ENCODE results near the gene PFKL.
A peak's percentile ranks its signal among the peaks of the same experiment; 100 is the strongest.

Gene PFKL

GRCh38 chr21:44295163-44295573, 4.7 kb upstream of the PFKL start:
- DNase-seq, result peak; percentile 69 to 88

- no peak for DNase-seq
Observed at GRCh38 chr21:44295646-44296045, 4.2 kb upstream of the PFKL start.

- no peak for DNase-seq
Observed at GRCh38 chr21:44296103-44296519, 3.7 kb upstream of the PFKL start.

- no peak for DNase-seq
Observed at GRCh38 chr21:44296916-44297315, 2.9 kb upstream of the PFKL start.

- DNase-seq, result peak; percentile 58 to 87
Observed at GRCh38 chr21:44297525-44298290, 2.1 kb upstream of the PFKL start.

GRCh38 chr21:44298301-44298700, 1.6 kb upstream of the PFKL start:
- peak in 1 of 2 experiments; percentile 25 for DNase-seq

GRCh38 chr21:44299085-44299457, 782 bp upstream of the PFKL start:
- no peak for DNase-seq

GRCh38 chr21:44300262-44300959, 558 bp downstream of the PFKL start:
- DNase-seq, result peak in 1 of 2 experiments; percentile 48

GRCh38 chr21:44301141-44301540, 1.3 kb downstream of the PFKL start:
- DNase-seq, result no peak

- peak in 1 of 2 experiments; percentile 29 for DNase-seq
Observed at GRCh38 chr21:44301961-44302406, 2.1 kb downstream of the PFKL start.

GRCh38 chr21:44302573-44303401, 2.9 kb downstream of the PFKL start:
- peak in 1 of 2 experiments; percentile 29 for DNase-seq

- no peak for DNase-seq
Observed at GRCh38 chr21:44303490-44303981, 3.7 kb downstream of the PFKL start.

- DNase-seq, result no peak
Observed at GRCh38 chr21:44304011-44304616, 4.3 kb downstream of the PFKL start.

GRCh38 chr21:44304877-44305293, 5.0 kb downstream of the PFKL start:
- DNase-seq, result peak; percentile 17 to 66

GRCh38 chr21:44305691-44306090, 5.8 kb downstream of the PFKL start:
- no peak for DNase-seq

- no peak for DNase-seq
Observed at GRCh38 chr21:44306936-44307704, 7.3 kb downstream of the PFKL start.

- DNase-seq, result no peak
Observed at GRCh38 chr21:44310628-44311507, 11.0 kb downstream of the PFKL start.

- no peak for DNase-seq
Observed at GRCh38 chr21:44312089-44312488, 12.2 kb downstream of the PFKL start.

GRCh38 chr21:44312716-44313115, 12.9 kb downstream of the PFKL start:
- DNase-seq, result no peak

- no peak for DNase-seq
Observed at GRCh38 chr21:44313451-44313850, 13.6 kb downstream of the PFKL start.

GRCh38 chr21:44314128-44314527, 14.3 kb downstream of the PFKL start:
- DNase-seq, result no peak

Measured in NCI-H524 (cell line).